ENCODE measurements around the gene ADI1. TPM values are rescaled to one million over a fixed set of nuclear protein-coding genes. Genes with fewer than 3 reads are reported as not detected.
"Not testable (repeated sequence)": the region's sequence is repeated elsewhere in the genome, so short reads cannot be mapped to it uniquely, and the experiment has no call there.

Gene ADI1
- total and polyA plus RNA-seq, 5 donors, result 124 to 195 (median 157) TPM

DNA sequence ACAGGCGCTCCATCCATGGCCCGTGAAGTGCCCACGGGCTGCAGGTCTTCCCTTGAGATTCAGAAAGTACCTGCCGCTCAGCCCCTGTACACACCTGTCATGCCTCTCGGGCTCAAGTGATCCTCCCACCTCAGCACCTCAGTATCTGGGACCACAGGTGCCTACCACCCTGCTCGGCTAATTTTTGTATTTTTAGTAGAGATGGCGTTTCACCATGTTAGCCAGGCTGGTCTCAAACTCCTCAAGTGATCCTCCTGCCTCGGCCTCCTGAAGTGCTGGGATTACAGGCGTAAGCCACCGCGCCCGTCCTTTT, 26.9 kb downstream of the ADI1 start:
- DNase-seq; H3K27me3 ChIP-seq (ENCODE audit: control insufficient read depth, insufficient read depth); ATAC-seq; H3K27ac ChIP-seq (ENCODE audit: low read length); H3K4me3 ChIP-seq (ENCODE audit: low read length); H3K9me3 ChIP-seq (ENCODE audit: control insufficient read depth, low read length); intact Hi-C loops (cut with DNase I); H3K4me1 ChIP-seq (ENCODE audit: control insufficient read depth, insufficient read depth, low read length): not testable (repeated sequence)
- WGBS, result 92% methylated on average over 12 of the region's 12 CpGs

DNA sequence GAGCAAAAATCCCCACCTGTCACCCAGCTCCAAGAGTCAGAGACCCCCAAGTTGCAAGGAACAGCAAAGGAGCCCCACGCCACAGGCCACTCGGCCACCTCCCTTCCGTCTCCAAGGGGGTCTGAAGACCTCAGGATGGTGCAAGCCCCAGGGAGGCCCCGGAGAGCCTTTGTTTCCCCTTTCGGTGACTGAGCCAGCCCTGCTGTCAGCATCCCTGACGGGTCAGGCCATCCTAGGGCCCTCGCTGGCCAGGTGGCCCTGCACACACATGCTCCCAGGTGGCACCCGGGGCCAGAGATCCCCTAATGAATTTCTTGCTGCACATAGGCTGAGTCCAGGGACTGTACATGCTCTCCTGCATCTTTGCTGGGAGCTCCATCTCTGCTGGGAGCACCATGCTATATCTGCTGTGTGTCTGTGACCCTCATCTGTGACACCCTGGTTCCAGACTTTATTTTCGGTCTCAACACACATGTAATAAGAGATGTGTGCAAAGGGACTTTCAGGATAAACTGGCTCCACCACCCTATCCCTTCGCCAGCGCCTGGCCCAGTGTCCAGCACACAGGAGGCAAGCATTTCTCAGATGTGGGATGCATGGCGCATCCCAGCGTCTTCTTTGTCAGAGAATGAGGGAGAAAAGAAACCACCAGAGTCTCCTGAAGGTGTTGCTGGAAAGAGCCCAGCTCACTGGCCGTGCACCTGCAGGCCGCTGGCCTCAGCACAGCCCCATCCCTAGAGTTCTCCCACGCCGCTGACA, 27.4 kb downstream of the ADI1 start:
- ATAC-seq, result no peak
- no peak for DNase-seq
- no peak overlapping the region for H3K27ac ChIP-seq (ENCODE audit: low read length)
- H3K4me3 ChIP-seq (ENCODE audit: low read length), result no peak overlapping the region
- H3K4me1 ChIP-seq (ENCODE audit: control insufficient read depth, insufficient read depth, low read length), result peaks cover 4% of the 10 kb centered on the region
- no peaks in the 10 kb centered on the region for H3K9me3 ChIP-seq (ENCODE audit: control insufficient read depth, low read length)
- 91% methylated on average over 17 of the region's 17 CpGs for WGBS
- no peaks in the 10 kb centered on the region for H3K27me3 ChIP-seq (ENCODE audit: control insufficient read depth, insufficient read depth)
- intact Hi-C loops (cut with DNase I), result no loop called here

DNA sequence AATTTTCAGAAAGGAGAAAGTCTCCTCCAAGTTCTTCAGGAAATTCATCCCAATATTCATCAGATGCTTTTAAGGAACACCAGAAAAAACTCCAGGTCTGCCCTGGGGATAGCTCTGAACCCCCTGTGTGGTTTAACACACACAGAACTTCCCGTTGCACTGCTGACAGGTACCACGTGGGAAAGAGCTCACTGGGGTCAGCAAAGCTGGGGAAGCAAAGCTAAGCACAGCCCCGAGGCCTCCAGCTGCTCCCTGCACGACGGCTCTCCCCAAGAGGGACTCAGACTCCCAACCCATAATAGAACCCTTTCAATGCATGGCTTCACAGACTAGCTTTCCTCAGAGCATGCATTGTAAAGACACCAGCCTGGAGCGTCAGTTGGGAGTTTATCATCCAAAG, 28.0 kb downstream of the ADI1 start:
- no peaks in the 10 kb centered on the region for H3K9me3 ChIP-seq (ENCODE audit: control insufficient read depth, low read length)
- no peak overlapping the region for H3K4me3 ChIP-seq (ENCODE audit: low read length)
- intact Hi-C loops (cut with DNase I), result no loop called here
- DNase-seq, result no peak
- 43% methylated on average over 6 of the region's 6 CpGs for WGBS
- no peaks in the 10 kb centered on the region for H3K27me3 ChIP-seq (ENCODE audit: control insufficient read depth, insufficient read depth)
- no peak for ATAC-seq
- H3K27ac ChIP-seq (ENCODE audit: low read length), result no peak overlapping the region
- peaks cover 4% of the 10 kb centered on the region for H3K4me1 ChIP-seq (ENCODE audit: control insufficient read depth, insufficient read depth, low read length)

DNA sequence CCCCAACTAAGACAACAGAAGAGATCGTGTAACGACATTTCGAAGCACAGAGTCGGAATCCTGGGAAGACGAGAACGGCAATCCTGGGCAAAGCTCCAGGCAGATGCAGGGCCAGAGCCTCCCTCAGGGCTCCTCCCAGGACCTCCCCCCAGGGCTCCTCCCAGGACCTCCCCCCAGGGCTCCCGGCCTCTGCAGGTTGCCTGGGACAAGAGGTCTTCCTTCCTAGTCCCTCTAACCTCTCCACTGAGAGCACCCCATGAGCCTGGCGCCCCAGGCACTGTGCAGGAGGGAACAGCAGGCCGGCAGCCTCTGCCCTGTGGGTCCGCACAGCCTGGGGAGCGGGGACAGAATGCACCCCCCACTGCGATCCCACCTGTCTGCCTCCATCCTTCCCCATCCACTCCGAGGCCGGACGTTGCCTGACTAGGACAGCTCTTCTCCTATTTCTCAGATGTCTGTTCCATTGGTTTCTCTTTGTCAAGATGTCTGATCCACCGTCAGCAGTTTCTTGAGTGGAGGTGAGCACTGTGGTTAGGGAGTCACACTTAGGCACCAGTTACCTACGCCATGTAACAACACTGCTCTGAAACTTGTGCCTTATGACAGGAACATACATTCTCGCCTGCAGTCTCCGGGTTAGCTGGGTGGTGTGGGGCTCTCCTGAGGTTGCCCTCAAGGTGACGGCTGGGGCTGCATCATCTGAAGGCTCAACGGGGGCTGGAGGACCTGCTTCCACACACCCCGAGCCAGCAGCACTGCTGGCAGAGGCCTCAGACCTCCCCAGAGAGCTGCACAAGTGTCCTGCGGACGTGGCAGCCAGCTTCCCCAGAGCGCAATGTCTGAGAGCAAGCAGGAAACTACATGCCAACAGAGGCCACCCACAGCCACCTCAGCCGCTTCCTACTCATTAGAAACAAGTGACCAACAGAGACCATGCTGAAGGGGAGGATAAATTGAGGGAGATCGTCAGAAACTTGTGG, 28.9 kb downstream of the ADI1 start:
- intact Hi-C loops (cut with DNase I), result no loop called here
- Histone ChIP-seq H3K27me3 (ENCODE audit: control insufficient read depth, insufficient read depth) (no peaks in the 10 kb centered on the region), H3K27ac (ENCODE audit: low read length) (no peak overlapping the region), H3K4me3 (ENCODE audit: low read length) (no peak overlapping the region), H3K4me1 (ENCODE audit: control insufficient read depth, insufficient read depth, low read length) (peaks cover 4% of the 10 kb centered on the region), H3K9me3 (ENCODE audit: control insufficient read depth, low read length) (no peaks in the 10 kb centered on the region)
- ATAC-seq, result no peak
- 73% methylated on average over 27 of the region's 27 CpGs for WGBS
- peak in 2 of 3 donors; percentile 58 to 61 for DNase-seq

DNA sequence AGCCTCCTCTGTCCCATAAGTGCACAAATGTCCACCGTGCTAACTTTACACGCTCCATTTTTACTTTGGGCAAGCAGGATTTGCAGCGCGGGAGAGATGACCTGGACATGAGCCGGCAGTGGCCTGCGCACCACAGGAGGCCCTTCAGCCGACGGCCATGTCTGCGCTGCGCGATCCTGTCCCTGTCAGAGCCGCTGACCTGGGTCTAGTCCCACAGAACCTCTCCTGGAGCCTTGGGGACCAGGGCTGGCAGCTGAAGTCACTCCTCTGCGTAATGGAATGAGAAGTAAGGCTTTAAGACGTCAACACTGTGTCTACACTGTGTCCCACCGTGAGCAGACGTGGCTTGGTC, 29.6 kb downstream of the ADI1 start:
- ATAC-seq, result no peak

DNA sequence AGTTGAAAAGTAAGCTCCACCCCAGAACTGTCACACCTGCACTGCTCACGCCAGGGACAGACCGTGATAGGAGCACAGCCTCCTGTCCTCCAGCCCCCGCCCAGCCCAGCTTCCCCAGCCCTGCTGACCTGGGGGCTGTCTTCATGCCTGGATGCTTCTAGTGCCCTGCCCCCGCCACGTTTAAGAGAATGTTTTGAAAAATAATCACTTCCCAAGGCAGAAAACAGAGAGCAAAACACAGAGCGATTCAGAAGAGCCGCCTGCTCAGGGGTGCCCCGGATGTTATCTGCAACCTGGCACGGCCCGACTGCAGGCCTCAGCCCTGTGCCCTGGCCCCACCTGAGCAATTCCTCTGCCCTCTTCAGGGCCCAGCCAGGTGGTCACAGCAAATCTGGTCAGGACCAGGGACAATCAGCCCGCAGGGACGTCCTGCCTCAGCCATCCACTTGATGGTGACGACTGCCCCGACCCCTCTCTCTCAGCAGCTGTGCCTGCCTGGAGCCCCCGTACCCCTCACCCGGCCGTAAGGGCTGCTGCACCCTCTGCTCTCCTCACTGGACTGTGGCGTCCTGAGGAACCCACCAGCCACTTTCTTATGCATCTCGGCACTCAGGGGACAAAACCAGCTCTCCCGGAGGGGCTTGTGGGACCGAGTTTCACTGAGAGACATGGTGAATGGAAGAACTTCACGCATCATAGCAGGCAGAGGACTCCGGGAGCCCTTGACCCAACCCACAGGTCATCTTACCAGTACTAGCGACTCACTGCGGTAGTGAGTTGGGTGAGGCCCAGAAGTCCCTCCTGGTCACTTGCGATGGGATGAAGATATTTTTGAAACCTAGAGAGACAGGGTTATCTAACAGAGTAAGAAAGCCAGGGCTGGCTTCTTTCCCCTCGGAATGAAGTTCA, 30.2 kb downstream of the ADI1 start:
- intact Hi-C loops (cut with DNase I), result no loop called here
- DNase-seq (no peak), ATAC-seq (no peak)
- H3K4me3 ChIP-seq (ENCODE audit: low read length), result no peak overlapping the region
- 65% methylated on average over 27 of the region's 27 CpGs for WGBS
- H3K27me3 ChIP-seq (ENCODE audit: control insufficient read depth, insufficient read depth), result no peaks in the 10 kb centered on the region
- no peak overlapping the region for H3K27ac ChIP-seq (ENCODE audit: low read length)
- peaks cover 4% of the 10 kb centered on the region for H3K4me1 ChIP-seq (ENCODE audit: control insufficient read depth, insufficient read depth, low read length)
- H3K9me3 ChIP-seq (ENCODE audit: control insufficient read depth, low read length), result no peaks in the 10 kb centered on the region

More for the DNA sequence above, 29.6 kb downstream of the ADI1 start:
- 92% methylated on average over 16 of the region's 16 CpGs for WGBS
- H3K27me3 ChIP-seq (ENCODE audit: control insufficient read depth, insufficient read depth), result no peaks in the 10 kb centered on the region
- DNase-seq, result no peak
- H3K9me3 ChIP-seq (ENCODE audit: control insufficient read depth, low read length), result no peaks in the 10 kb centered on the region
- intact Hi-C loops (cut with DNase I), result no loop called here
- H3K4me1 ChIP-seq (ENCODE audit: control insufficient read depth, insufficient read depth, low read length), result peaks cover 4% of the 10 kb centered on the region
- H3K4me3 ChIP-seq (ENCODE audit: low read length), result no peak overlapping the region
- H3K27ac ChIP-seq (ENCODE audit: low read length), result no peak overlapping the region

DNA sequence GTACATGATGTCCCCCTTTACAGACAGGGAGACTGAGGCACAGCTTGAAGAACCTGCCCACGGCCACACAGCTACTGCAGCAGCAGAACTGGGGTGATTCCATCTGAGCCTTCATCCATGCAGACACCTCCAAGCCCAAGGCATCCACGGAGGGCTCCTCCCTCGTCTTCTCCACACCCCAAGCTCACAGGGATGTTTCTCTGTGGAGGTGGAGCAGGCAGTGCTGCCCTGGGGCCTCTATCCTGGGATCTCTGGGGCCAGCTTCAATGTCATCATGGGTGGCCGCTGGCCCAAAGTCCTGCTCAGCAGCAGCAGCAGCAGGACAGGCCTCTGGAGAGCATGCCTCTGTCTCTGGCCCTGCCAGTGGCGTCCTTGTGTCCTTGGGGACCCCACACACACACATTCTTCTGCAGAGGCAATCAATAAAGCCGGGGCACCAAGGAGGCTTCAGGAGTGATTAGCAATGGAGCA, 31.2 kb downstream of the ADI1 start:
- Histone ChIP-seq H3K4me3 (ENCODE audit: low read length) (no peak overlapping the region), H3K27me3 (ENCODE audit: control insufficient read depth, insufficient read depth) (no peaks in the 10 kb centered on the region), H3K27ac (ENCODE audit: low read length) (no peak overlapping the region), H3K4me1 (ENCODE audit: control insufficient read depth, insufficient read depth, low read length) (peaks cover 4% of the 10 kb centered on the region), H3K9me3 (ENCODE audit: control insufficient read depth, low read length) (no peaks in the 10 kb centered on the region)
- ATAC-seq (no peak), DNase-seq (no peak)
- intact Hi-C loops (cut with DNase I), result no loop called here
- WGBS, result 74% methylated on average over 6 of the region's 6 CpGs

DNA sequence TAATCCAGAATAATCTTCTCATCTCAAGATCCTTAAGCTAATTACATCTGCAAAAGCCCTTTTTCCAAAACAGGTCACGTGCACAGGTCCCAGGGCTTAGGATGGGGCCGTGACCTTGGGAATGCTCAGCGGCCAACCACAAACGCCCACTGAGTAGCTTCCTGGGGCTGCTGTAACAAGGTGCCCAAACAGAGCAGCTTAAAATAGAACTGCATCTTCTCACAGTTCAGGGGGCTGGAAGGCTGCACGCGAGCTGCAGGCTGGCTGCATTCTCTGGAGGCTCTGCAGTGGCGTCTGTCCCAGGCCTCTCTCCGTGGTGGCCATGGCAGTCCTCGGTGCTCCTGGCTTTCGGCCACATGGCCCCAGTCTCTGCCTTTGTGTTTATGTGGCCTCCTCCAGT, 31.9 kb downstream of the ADI1 start:
- no peak for ATAC-seq
- DNase-seq, result peak in 2 of 3 donors; percentile 66 to 71
- Histone ChIP-seq H3K4me3 (ENCODE audit: low read length) (no peak overlapping the region), H3K4me1 (ENCODE audit: control insufficient read depth, insufficient read depth, low read length) (peaks cover 4% of the 10 kb centered on the region), H3K27me3 (ENCODE audit: control insufficient read depth, insufficient read depth) (no peaks in the 10 kb centered on the region), H3K27ac (ENCODE audit: low read length) (no peak overlapping the region), H3K9me3 (ENCODE audit: control insufficient read depth, low read length) (no peaks in the 10 kb centered on the region)
- intact Hi-C loops (cut with DNase I), result no loop called here
- WGBS, result 45% methylated on average over 10 of the region's 10 CpGs

DNA sequence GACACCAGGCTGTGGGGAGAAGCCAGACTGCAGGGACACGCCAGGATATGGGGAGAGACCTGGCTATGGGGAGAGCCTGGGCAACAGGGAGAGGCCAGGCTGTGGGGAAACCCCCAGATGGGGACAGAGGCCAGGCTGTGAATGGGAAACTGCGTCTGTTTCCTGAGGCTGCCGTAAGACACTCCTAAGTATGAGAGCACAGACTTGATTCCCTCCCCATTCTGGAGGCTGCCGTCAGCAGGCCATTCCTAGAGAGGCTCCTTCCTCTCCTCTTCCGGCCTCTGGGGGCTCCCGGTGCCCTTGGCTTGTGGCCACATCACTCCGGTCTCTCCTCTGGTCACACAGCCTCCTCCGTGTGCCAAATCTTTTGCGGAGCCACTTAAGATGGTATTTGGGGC, 32.3 kb downstream of the ADI1 start:
- ATAC-seq, result no peak
- WGBS, result 68% methylated on average over 9 of the region's 9 CpGs
- Histone ChIP-seq H3K27me3 (ENCODE audit: control insufficient read depth, insufficient read depth) (no peaks in the 10 kb centered on the region), H3K27ac (ENCODE audit: low read length) (no peak overlapping the region), H3K4me3 (ENCODE audit: low read length) (no peak overlapping the region), H3K4me1 (ENCODE audit: control insufficient read depth, insufficient read depth, low read length) (peaks cover 4% of the 10 kb centered on the region), H3K9me3 (ENCODE audit: control insufficient read depth, low read length) (no peaks in the 10 kb centered on the region)
- intact Hi-C loops (cut with DNase I), result no loop called here
- no peak for DNase-seq

DNA sequence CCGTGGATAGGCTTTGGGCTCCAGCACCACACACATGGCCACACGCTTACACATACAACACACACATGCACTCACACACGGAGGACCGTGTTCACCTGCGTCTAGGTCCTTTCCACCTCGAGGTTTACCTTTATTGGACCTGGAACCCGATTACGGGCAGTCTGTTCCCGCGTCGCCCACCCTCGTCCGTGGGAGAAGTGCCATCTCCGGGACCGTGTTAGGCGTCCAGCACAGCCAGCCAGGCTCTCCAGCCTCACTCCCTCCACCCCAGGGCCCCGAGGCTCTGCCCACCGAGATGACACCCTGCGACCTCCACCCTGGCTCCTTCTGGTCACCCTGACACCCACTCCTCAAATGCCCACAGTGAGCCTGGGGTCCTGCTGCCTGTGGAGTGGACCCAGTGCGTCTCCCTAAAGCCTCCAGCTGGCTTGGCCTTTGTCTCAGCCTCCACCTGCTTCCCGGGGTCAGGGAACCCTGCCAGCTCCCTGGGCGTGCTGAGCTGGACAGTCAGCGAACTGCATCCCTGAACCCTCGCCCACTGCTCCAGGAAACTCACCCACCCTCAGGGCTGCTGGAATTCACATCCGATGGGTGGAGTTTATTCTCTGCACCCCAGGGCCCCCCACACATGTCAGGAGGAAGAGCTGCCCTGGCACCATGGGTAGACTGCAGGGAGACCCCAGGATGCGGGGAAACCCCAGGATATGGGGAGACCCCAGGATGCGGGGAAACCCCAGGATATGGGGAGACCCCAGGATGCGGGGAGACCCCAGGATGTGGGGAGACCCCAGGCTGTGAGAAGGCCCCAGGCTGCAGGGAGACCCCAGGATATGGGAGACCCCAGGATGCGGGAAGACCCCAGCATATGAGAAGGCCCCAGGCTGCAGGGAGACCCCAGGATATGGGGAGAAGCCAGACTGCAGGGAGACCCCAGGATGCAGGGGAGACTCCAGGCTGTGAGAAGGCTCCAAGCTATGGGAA, 33.0 kb downstream of the ADI1 start:
- Histone ChIP-seq H3K4me3 (ENCODE audit: low read length) (no peak overlapping the region), H3K4me1 (ENCODE audit: control insufficient read depth, insufficient read depth, low read length) (peaks cover 4% of the 10 kb centered on the region), H3K9me3 (ENCODE audit: control insufficient read depth, low read length) (no peaks in the 10 kb centered on the region), H3K27ac (ENCODE audit: low read length) (no peak overlapping the region), H3K27me3 (ENCODE audit: control insufficient read depth, insufficient read depth) (no peaks in the 10 kb centered on the region)
- intact Hi-C loops (cut with DNase I), result no loop called here
- DNase-seq (peak in 2 of 3 donors; percentile 26 to 60), ATAC-seq (no peak)
- WGBS, result 95% methylated on average over 29 of the region's 29 CpGs
